Spinal cord (tissue), 10 donors: ENCODE results near the gene C14orf132. TPM values are rescaled to one million over a fixed set of nuclear protein-coding genes. Genes with fewer than 3 reads are reported as not detected.
"Not testable (repeated sequence)": the region's sequence is repeated elsewhere in the genome, so short reads cannot be mapped to it uniquely, and the experiment has no call there.

ENCODE experiments used
- DNase-seq, 6 donors: peaks; one replicate each; pipeline versions ENCODE4 v3.0.0 to v3.0.0-alpha.2; 2013 to 2015; ENCODE audit warnings: low spot score in 6 of 6, low read depth in 4 of 6
- H3K27ac ChIP-seq: one replicate; pipeline ENCODE4 v1.5.1; 2013; ENCODE audit warnings: low read depth, low read length, control low read depth
- H3K27me3 ChIP-seq: one replicate; pipeline ENCODE4 v1.6.1; 2013; ENCODE audit warnings: low read length; ENCODE audit not compliant: control insufficient read depth, insufficient read depth
- H3K36me3 ChIP-seq: one replicate; pipeline ENCODE4 v1.6.1; 2013; ENCODE audit warnings: low read length; ENCODE audit not compliant: control insufficient read depth, insufficient read depth
- H3K4me1 ChIP-seq: one replicate; pipeline ENCODE4 v1.6.1; 2013; ENCODE audit warnings: low read length; ENCODE audit not compliant: control insufficient read depth, insufficient read depth
- H3K4me3 ChIP-seq: one replicate; pipeline ENCODE4 v1.5.1; 2013; ENCODE audit warnings: low read depth, low read length, control low read depth
- H3K9me3 ChIP-seq: one replicate; pipeline ENCODE4 v1.6.1; 2013; ENCODE audit warnings: low read length; ENCODE audit not compliant: control insufficient read depth, insufficient read depth
- WGBS: methylation state at CpG from one replicate; pipeline ENCODE4 v1.1.5; 2013; ENCODE audit warnings: missing lambda C conversion rate; ENCODE audit not compliant: insufficient coverage; 5-methylcytosine and 5-hydroxymethylcytosine counted together
- long read RNA-seq, 4 donors: transcript quantifications; one replicate each; lab custom pipeline, GENCODE V29; 2026
- polyA plus RNA-seq, 2 donors: library from polyadenylated mRNA; unstranded; fragments of 120-200 nt; gene quantifications; one replicate each; pipeline ENCODE4 v1.2.1, GENCODE V29; 2013; ENCODE audit not compliant: insufficient read length in 2 of 2
- total RNA-seq, 2 donors: library from RNA; depleted of rRNA in 1 of 2; stranded (reverse); fragments of 120-200 nt in 1 of 2; fragments of >200 nt in 1 of 2; gene quantifications; one replicate each; pipeline versions ENCODE4 v1.2.3 to v1.2.4, GENCODE V29; 2013 to 2014
- donor health status: healthy.

C14orf132 gene
- total RNA-seq: 10 to 100 TPM; 33.3 to 60.5 TPM
- 100 to 1,000 TPM in 1 of 2 donors, 10 to 100 TPM in 1; 91.4 to 125 TPM for polyA plus RNA-seq
- long read RNA-seq, donor 1, full-length matches to known transcripts: 25 of 25 reads
- long read RNA-seq, donor 1, partial matches to known transcripts: 0 of 25 reads
- long read RNA-seq, donor 1, other reads (novel, unspliced or antisense): 0 of 25 reads
- long read RNA-seq, donor 2, full-length matches to known transcripts: 10 of 10 reads
- long read RNA-seq, donor 2, partial matches to known transcripts: 0 of 10 reads
- long read RNA-seq, donor 2, other reads (novel, unspliced or antisense): 0 of 10 reads
- long read RNA-seq, donor 3, full-length matches to known transcripts: 10 of 10 reads
- long read RNA-seq, donor 3, partial matches to known transcripts: 0 of 10 reads
- long read RNA-seq, donor 3, other reads (novel, unspliced or antisense): 0 of 10 reads
- long read RNA-seq, donor 4, full-length matches to known transcripts: 8 of 8 reads
- long read RNA-seq, donor 4, partial matches to known transcripts: 0 of 8 reads
- long read RNA-seq, donor 4, other reads (novel, unspliced or antisense): 0 of 8 reads

- H3K27me3 ChIP-seq: peaks cover 8% of the 10 kb centered on the region
- no peaks in the 10 kb centered on the region for H3K9me3 ChIP-seq
- H3K27ac ChIP-seq: peak within 1 kb of the TSS; percentile 61
- peaks cover 32% of the 10 kb centered on the region for H3K4me1 ChIP-seq
- H3K36me3 ChIP-seq: peaks cover 3% of the 10 kb centered on the region
- H3K4me3 ChIP-seq: peak within 1 kb of the TSS; percentile 64
- DNase-seq: peak in 2 of 6 donors; percentile 84 to 89
- under 1% methylated on average over 72 of the region's 72 CpGs for WGBS
Observed at GRCh38 chr14:96038920-96039632, at the start of gene C14orf132. Gene C14orf132 (plus strand): TSS chr14:96039362. CDS start chr14:96039501, 139 bp downstream.

- no peaks in the 10 kb centered on the region for H3K27me3 ChIP-seq
- no peak overlapping the region for H3K4me3 ChIP-seq
- no peak overlapping the region for H3K27ac ChIP-seq
- H3K36me3 ChIP-seq: no peaks in the 10 kb centered on the region
- H3K4me1 ChIP-seq: peaks cover 8% of the 10 kb centered on the region
- 43% methylated on average over 5 of the region's 5 CpGs for WGBS
- peak; percentile 65 to 95 (median 70) for DNase-seq
- H3K9me3 ChIP-seq: peaks cover 2% of the 10 kb centered on the region
Observed at GRCh38 chr14:95993768-95994592, 45.2 kb upstream of the C14orf132 start.

- no peaks in the 10 kb centered on the region for H3K36me3 ChIP-seq
- 71% methylated on average over 1 of the region's 3 CpGs for WGBS
- H3K27me3 ChIP-seq: no peaks in the 10 kb centered on the region
- no peak for DNase-seq
- H3K4me1 ChIP-seq: peaks cover 8% of the 10 kb centered on the region
- no peak overlapping the region for H3K27ac ChIP-seq
- peaks cover 2% of the 10 kb centered on the region for H3K9me3 ChIP-seq
- no peak overlapping the region for H3K4me3 ChIP-seq
Observed at GRCh38 chr14:95994593-95994928, 44.6 kb upstream of the C14orf132 start.

DNA sequence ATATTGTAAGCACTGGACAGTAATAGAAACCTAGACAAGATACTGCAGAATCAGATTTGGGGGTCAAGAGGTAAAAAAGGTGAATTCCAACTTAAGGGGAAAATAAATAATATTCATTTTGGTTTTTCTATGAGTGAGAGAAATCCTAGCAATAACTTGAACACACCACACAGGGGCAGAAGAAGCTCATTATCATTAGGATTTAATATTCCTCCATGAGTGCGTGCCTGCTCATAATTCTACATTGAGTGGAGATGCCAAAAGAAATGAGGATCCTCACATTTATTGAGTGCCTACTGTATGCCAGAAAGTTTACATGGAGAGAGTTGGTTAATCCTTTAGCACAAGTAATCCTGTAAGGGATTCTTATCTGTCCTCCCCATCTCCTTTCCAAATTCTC lies 40.5 kb upstream of the C14orf132 start:
- no CpG with 5 or more reads among the region's 1 CpG for WGBS
- Histone ChIP-seq H3K36me3 (no peaks in the 10 kb centered on the region), H3K4me3 (no peak overlapping the region), H3K27ac (no peak overlapping the region), H3K27me3 (no peaks in the 10 kb centered on the region), H3K4me1 (peaks cover 15% of the 10 kb centered on the region), H3K9me3 (no peaks in the 10 kb centered on the region)
- DNase-seq: peak in 2 of 6 donors; percentile 39 to 82

GRCh38 chr14:96001866-96002497 lies 37.2 kb upstream of the C14orf132 start:
- peak in 2 of 6 donors; percentile 62 to 76 for DNase-seq
- no peaks in the 10 kb centered on the region for H3K36me3 ChIP-seq
- peaks cover 10% of the 10 kb centered on the region for H3K4me1 ChIP-seq
- H3K27ac ChIP-seq: no peak overlapping the region
- 25% methylated on average over 5 of the region's 5 CpGs for WGBS
- H3K27me3 ChIP-seq: no peaks in the 10 kb centered on the region
- H3K9me3 ChIP-seq: no peaks in the 10 kb centered on the region
- H3K4me3 ChIP-seq: no peak overlapping the region

- no peaks in the 10 kb centered on the region for H3K36me3 ChIP-seq
- no peaks in the 10 kb centered on the region for H3K27me3 ChIP-seq
- H3K9me3 ChIP-seq: no peaks in the 10 kb centered on the region
- peaks cover 10% of the 10 kb centered on the region for H3K4me1 ChIP-seq
- 100% methylated on average over 1 of the region's 2 CpGs for WGBS
- H3K4me3 ChIP-seq: no peak overlapping the region
- no peak overlapping the region for H3K27ac ChIP-seq
- DNase-seq: no peak
Observed at GRCh38 chr14:96002498-96002884, 36.7 kb upstream of the C14orf132 start.

GRCh38 chr14:96011131-96011530 lies 28.0 kb upstream of the C14orf132 start:
- Histone ChIP-seq H3K9me3 (peaks cover 10% of the 10 kb centered on the region), H3K36me3 (no peaks in the 10 kb centered on the region), H3K27ac (no peak overlapping the region), H3K4me3 (no peak overlapping the region), H3K4me1 (no peaks in the 10 kb centered on the region), H3K27me3 (no peaks in the 10 kb centered on the region)
- 56% methylated on average over 1 of the region's 1 CpG for WGBS
- DNase-seq: no peak

DNA sequence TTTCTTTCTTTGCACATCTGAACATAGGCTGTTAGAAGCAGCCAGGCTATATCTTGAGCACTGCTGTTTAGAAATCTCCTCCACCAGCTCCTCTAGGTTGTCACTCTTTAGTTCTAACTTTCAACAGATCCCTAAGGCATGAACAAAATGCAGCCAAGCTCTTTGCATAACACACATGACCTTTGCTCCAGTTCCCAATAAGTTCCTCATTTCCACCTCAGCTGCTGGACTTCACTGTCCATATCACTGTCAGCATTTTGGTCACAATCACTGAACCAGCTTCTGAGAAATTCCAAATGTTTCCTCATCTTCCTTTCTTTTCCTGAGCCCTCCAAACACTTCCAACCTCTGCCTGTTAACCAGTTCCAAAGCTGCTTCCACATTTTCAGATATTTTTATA lies 27.6 kb upstream of the C14orf132 start:
- no peaks in the 10 kb centered on the region for H3K36me3 ChIP-seq
- peaks cover 10% of the 10 kb centered on the region for H3K9me3 ChIP-seq
- no peak for DNase-seq
- no peaks in the 10 kb centered on the region for H3K27me3 ChIP-seq
- no peak overlapping the region for H3K4me3 ChIP-seq
- no peaks in the 10 kb centered on the region for H3K4me1 ChIP-seq
- H3K27ac ChIP-seq: no peak overlapping the region

- not testable (repeated sequence) for H3K9me3 ChIP-seq, H3K4me1 ChIP-seq, H3K27me3 ChIP-seq, H3K4me3 ChIP-seq, H3K27ac ChIP-seq, DNase-seq, H3K36me3 ChIP-seq
- WGBS: 86% methylated on average over 1 of the region's 1 CpG
Observed at GRCh38 chr14:96012757-96013156, 26.4 kb upstream of the C14orf132 start.
